Posterior vena cava (tissue), 2 donors: ENCODE data around the gene POTEM. TPM values are rescaled to one million over a fixed set of nuclear protein-coding genes. Genes with fewer than 3 reads are reported as not detected.
"Not testable (repeated sequence)": the region's sequence is repeated elsewhere in the genome, so short reads cannot be mapped to it uniquely, and the experiment has no call there.

Experiments used
- DNase-seq: peaks from one replicate; pipeline ENCODE4 v3.0.0-alpha.2; 2020; ENCODE audit warnings: low spot score
- intact Hi-C, 2 donors: fragments of 100-400 bp; cut with DNase I; formaldehyde crosslinking; loops; one replicate each; pipeline versions ENCODE4 v1.14.1 to v1.14.2; 2022 to 2023
- long read RNA-seq, 2 donors: library from polyadenylated mRNA; unstranded; transcript quantifications; one replicate each; pipeline ENCODE4 v2.0.0, GENCODE V29; 2020 to 2021
- total RNA-seq, 2 donors: library from RNA; stranded (reverse); fragmentation: NEBNext Ultra II Directional; extraction: Animal tissue kit (Norgen Biotek cat#: 25700); gene quantifications; one replicate each; pipeline ENCODE4 v1.2.1, GENCODE V29; 2021
- donor health status: DM: yes; HTN: yes; CAD: no.
- donor health status: DM: yes; HTN: yes; CAD: no.

Gene POTEM
- total RNA-seq: not detected
- long read RNA-seq, donor 1: 0 reads
- long read RNA-seq, donor 2: 0 reads

DNA sequence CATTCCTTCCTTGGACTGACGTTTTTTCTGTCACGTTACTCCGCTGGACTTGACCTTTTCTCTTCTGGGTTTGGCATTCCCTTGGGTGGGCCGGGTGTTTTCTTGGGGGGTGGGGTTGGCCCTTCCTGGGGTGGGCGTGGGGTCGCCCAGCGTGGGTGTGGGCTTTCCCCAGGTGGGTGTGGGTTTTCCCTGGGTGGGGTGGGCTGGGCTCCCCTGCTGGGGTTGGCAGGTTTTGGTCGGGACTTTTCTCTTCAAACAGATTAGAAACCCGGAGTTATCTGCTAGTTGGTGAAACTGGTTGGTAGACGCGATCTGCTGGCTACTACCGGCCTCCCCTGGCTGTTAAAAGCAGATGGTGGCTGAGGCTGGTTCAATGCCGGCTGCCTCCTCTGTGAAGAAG, at the start of gene POTEM:
Gene POTEM, plus strand, starts transcription at position 301 of the 400 bp plus-strand sequence. Its CDS starts 52 bp downstream, at position 353.
- intact Hi-C loops, DNase-seq: not testable (repeated sequence)

DNA sequence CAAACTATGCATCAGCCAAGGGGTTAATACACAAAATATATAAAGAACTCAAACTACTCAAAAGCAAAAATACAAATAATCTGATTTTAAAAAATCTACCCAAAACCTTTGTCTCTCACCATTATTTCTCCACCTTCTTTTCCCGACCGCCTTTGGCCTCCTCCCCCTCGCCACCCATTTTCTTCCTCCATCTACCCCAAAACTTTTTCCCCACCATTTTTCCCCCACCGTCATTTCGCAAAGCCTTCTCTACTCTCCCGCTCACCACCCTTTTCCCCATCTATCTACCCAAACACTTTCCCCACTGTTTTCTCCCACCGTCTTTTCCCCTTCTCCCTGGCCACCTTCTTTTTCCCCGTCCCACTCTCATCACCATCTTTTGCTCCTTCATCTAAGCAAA, 48.9 kb upstream of the POTEM start:
- intact Hi-C loops, DNase-seq: not testable (repeated sequence)

DNA sequence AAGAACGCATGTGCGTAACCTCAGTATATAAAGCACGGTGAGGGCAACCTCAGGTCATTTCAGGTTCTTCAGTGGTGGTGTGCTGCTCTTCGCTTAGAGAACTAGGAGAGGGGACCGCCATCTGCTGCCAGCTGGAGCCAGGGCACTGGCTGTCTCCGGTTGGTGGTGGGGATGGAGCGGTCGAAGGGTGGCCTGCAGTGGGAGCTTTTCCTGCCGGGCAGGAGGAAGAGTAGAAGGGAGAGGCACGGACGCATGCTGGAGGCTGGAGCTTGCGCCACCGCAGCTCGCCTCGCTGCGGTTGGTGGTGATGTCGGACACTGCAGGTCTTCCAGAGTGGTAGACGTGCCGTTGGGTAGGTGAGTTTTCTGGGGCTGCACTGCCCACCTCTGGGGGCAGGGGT, 47.2 kb upstream of the POTEM start:
- intact Hi-C loops, DNase-seq: not testable (repeated sequence)

DNA sequence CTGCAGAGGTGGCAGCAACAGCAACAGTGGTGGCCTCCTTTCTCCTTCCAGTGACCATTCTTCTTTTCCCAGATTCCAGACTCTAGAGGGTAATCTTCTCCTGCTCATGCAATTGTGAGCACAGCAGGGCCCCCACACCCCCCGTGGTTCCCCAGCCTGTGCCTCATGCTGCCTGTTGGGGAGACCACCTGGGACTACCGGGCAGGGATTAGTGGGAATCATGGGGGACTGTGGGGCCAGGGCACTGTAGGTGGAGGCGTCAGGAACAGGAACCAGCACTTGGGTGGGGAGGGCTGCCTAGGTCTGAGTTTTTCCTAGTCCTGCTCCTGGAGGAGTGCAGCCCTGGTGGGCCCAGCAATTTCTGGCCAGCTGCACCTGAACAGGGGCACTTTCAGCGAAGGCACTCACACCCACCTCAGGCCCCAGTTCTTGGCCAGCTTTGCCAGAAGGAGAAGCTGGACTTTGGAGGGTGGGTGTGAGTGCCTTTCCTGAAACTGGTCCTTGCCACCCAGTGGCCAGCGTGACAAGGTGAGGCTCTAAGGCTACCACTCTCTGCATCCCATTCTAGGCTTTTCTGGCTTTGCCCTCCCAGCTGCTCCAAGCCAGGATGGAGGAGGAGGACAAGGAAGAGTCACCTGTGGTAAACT, 46.1 kb upstream of the POTEM start:
- intact Hi-C loops, DNase-seq: not testable (repeated sequence)

DNA sequence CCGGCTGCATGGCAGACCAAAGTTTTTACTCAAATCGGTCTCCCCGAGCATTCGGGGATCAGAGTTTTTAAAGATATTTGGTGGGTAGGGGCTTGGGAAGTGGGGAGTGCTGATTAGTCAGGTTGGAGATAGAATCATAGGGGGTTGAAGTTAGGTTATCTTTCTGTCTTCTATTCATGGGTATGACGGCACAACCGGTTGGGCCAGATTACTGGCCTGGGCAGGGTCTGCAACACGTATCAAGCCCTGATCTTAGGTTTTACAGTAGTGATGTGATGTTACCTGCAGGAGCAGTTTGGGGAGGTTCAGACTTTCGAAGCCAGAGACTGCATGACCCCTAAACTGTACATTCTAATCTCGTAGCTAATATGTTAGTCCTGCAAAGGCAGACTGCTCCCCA, 30.4 kb upstream of the POTEM start:
- intact Hi-C loops, DNase-seq: not testable (repeated sequence)

DNA sequence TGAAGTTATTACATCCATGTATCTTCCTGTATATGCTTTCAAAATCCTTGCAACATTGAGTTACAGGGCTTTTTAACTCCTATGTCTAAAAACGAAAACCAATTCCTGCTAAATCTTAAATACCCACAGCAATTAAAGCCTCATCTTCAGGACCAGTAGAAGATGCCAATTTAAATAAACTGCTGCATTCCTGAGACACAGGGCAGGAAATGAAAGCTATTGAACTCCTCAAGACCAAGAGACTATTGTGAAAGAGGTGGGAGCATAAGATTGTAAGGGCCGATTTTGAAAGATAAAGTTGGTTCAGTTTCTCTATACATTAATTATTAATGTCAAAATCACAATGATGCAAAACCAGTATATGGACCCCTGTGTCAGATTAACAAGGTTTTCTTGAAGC, 28.5 kb upstream of the POTEM start:
- DNase-seq, intact Hi-C loops: not testable (repeated sequence)

DNA sequence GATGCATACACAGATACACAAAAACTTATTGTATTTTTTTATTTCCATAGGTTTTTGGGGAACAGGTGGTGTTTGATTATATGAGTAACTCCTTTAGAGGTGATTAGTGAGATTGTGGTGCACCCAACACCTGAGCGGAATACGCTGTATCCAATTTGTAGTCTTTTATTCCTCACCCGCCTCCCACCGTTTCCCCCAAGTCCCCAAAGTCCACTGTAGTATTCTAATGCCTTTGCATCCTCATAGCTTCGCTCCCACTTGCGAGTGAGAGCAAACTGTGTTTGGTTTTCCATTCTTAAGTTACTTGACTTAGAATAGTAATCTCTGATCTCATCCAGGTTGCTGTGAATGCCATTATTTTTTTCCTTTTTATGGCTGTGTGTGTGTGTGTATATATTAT, 17.3 kb upstream of the POTEM start:
- intact Hi-C loops, DNase-seq: not testable (repeated sequence)

DNA sequence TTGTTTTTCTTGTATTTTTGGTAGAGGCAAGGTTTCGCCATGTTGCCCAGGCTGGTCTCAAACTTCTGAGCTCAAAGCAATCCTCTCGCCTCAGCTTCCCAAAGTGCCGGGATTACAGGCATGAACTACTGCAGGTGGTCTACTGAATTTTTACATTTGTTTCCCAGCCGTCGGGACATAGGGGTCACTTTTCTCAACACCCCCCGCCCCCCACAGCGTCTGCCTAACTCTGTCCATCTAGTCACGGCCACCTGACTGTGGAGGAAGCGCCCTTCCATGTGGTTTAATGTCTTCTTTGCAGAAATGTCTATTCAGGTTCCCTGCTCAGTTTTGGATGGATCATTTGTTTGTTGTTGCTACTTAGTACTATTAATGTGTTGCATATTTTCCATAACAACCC, 14.1 kb upstream of the POTEM start:
- intact Hi-C loops, DNase-seq: not testable (repeated sequence)

DNA sequence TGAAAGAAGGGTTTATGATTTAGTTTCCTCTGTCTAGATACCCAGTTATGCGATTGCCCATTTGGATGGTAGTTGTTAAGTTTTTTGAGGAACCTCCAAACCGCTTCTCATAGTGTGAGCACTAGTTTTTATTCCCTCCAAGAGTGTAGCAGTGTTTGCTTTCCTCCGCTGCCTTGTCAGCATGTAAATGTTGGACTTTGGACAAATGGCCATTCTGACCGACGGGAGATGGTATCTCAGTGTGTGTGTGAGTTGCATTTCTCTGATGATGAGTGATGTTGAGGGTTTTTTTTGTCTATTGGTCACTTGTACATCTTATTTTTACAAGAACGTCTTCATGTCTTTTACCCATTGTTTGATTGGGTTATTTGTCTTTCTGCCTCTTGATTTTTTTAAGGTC, 11.4 kb upstream of the POTEM start:
- intact Hi-C loops, DNase-seq: not testable (repeated sequence)

DNA sequence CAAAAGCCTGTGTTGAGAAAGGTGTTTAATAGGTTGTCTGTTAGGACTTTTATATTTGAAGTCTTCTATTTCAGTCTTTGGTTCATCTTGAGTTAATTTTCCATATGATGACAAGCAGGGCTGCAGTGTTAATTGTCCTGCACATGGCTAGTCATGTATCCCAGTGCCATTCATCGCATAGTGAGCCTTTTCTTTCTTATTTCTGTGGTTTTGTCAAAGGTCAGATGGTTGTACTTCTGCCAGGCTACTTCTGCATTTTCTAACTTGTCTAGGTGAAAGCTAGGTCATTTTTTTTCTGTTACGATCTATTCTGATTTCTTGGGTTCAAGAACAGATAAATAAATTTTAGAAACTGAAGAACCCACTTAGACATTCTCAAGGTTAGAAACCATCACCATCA, 5.7 kb upstream of the POTEM start:
- intact Hi-C loops, DNase-seq: not testable (repeated sequence)

DNA sequence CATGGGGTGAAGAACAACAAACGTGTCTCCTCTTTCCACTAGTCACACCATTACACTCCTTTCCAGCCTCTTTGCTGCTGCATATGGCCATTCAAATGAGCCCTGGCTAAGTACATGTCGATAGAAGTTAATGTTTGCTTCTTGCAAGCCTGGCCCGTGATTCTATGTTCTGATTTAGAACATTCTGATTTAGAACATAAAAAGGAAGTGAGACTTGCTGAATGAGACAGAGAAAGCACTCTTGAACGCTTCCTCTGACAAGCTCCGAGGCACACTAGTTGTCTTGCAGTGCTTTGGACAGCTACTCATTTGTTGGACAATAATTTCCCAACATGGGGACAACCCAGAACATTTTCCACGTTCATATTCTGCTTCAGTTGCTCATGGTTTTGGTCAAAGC, 5.1 kb upstream of the POTEM start:
- intact Hi-C loops: not testable (repeated sequence)

DNA sequence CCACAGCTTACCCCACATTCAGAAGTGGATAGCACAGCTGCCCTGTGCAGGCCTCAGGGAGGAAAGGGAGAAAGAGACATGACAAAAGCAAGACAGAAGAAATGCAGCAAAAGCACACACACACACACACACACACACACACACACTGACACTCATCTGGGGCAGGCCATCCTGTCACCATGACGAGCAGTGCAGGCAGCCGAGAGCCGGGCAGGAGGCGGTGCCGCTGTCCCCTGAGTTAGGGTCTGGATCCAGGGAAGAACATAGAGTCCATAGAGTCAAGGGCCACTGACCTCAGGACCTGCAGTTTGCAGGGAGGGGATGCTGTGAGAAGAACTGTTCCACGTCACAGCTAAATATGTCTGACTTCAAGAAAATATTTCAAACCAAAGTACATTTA, 4.0 kb upstream of the POTEM start:
- DNase-seq, intact Hi-C loops: not testable (repeated sequence)

More for the DNA sequence above, 5.1 kb upstream of the POTEM start:
- not testable (repeated sequence) for DNase-seq

DNA sequence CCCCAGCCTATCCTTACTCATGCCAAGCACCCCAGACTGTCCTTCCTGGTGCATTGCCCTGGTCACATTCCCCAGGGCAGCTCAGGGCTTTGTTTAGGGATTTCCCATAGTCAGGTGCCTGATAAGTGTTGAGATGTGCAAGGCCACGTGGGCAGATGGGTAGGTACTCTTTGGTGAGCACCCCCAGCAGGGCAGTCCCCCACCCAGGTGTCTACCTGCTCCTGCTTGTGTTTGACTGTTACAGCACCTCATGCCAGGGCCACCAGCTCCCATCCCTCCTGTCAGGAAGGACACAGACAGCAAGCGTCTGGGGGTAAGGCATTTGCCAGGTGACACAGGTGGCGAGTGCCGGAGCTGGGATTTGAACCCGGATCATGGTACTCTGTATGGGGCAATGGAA, 2.4 kb upstream of the POTEM start:
- intact Hi-C loops, DNase-seq: not testable (repeated sequence)

DNA sequence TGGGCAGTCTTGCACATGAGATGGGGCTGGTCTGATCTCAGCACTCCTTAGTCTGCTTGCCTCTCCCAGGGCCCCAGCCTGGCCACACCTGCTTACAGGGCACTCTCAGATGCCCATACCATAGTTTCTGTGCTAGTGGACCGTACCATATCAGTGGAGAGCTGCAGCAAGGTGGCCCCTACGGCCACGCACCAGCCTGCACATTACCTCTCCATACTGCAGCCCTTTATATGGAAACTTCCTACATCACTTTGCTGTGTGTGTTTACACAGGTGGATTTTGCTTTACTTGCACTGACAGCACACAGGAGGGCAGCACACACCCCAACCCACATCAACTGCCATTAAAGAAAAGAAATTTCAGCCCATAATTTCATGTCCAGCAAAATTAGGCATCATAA, 35.3 kb downstream of the POTEM start:
- DNase-seq, intact Hi-C loops: not testable (repeated sequence)

DNA sequence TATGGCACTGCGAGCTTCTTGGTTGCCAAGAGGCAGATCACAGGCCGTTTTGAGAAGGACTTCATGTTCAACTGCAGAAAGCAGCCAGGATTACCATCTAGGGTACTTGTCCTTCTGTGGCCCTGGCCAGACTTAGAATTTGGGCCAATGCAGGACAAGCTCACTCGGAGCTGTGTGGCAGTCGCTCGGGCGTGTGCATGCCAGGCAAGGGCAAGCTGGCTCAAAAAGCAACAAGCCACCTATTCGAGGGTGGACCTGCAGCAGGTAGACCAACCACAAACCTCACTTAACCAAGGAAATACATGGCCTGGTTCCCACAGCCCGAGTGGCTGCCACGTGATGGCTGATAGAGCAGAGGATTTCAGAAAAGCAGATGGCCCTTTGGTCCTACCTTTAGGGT, 39.3 kb downstream of the POTEM start:
- DNase-seq, intact Hi-C loops: not testable (repeated sequence)

DNA sequence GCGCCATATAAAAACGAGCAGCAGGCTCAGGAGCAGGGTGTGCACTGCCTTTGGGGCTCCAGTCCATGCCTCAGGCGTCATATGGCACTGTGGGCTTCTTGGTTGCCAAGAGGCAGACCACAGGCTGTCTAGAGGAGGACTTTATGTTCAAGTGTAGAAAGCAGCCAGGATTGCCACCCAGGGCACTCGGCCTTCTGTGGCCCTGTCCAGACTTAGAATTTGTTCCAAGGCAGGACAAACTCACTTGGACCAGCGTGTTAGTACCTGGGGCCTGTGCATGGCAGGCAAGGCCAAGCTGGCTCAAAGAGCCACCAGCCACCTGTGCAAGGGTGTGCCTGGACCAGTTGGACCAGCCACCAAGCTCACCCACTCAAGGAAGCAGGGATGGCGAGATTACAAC, 40.4 kb downstream of the POTEM start:
- DNase-seq, intact Hi-C loops: not testable (repeated sequence)

DNA sequence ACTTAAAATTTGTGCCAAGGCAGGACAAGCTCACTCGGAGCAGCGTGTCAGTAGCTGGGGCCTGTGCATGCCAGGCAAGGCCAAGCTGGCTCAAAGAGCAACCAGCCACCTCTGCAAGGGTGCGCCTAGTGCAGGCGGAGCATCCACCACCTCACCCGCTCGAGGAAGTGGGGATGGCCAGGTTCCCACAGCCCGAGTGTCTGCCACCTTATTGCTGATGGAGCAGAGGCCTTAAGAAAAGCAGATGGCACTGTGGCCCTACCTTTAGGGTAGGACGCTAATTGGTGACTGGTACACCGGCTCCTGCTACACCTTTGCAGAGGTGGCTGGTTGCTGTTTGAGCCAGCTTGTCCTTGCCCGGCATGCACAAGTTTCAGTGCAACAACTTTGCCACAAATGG, 43.8 kb downstream of the POTEM start:
- intact Hi-C loops, DNase-seq: not testable (repeated sequence)

DNA sequence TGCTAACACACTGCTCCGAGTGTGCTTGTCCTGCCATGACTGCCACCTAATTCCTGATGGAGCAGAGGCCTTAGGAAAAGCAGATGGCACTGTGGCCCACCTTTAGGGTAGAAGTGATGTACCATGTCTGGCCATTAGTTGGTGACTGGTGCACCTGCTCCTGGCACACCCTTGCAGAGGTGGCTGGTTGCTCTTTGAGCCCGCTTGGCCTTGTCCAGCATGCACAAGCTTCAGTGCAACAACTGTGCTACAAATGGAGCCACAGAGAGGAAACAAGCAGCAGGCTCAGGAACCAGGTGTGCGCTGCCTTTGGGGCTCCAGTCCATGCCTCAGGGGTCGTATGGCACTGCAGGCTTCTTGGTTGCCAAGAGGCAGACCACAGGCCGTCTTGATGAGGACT, 44.5 kb downstream of the POTEM start:
- peak; percentile 68 for DNase-seq

DNA sequence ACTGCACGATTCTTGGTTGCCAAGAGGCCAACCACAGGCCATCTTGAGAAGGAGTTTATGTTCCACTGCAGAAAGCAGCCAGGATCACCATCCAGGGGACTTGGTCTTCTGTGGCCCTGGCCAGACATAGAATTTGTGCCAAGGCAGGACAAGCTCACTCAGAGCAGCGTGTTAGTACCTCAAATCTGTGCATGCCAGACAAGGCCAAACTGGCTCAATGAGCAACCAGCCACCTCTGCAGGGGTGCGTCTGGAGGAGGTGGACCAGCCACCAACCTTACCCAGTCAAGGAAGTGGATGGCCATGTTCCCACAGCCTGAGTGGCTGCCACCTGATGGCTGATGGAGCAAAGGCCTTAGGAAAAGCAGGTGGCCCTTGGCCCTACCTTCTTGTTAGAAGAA, 48.0 kb downstream of the POTEM start:
- intact Hi-C loops: not testable (repeated sequence)

More for the DNA sequence above, 44.5 kb downstream of the POTEM start:
- intact Hi-C loops: not testable (repeated sequence)

DNA sequence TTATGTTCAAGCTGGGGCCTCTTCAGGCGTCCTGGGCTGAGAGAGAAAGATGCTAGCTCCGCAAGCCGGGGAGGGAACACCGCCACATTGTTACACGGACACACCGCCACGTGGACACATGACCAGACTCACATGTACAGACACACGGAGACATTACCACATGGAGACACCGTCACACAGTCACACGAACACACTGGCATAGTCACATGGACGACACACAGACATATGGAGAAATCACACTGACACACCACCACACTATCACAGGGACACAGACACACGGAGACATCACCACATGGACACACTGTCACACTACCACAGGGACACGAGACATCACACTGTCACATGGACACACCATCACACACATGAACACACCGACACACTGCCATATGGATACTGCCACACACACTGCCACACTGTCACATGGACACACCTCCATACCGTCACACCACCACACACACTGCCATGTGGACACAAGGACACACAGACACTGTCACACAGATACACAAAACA, 57.9 kb downstream of the POTEM start:
- DNase-seq, intact Hi-C loops: not testable (repeated sequence)

More for the DNA sequence above, 48.0 kb downstream of the POTEM start:
- DNase-seq: not testable (repeated sequence)
